Limb (tissue), 2 donors: ENCODE results near the gene SH3GL1.
"Not testable (repeated sequence)": the region's sequence is repeated elsewhere in the genome, so short reads cannot be mapped to it uniquely, and the experiment has no call there.

Experiments
- DNase-seq, 2 donors: peaks; one replicate each; pipeline ENCODE4 v3.0.0-alpha.2; 2016; ENCODE audit errors: extremely low spot score in 2 of 2

The SH3GL1 gene

DNA sequence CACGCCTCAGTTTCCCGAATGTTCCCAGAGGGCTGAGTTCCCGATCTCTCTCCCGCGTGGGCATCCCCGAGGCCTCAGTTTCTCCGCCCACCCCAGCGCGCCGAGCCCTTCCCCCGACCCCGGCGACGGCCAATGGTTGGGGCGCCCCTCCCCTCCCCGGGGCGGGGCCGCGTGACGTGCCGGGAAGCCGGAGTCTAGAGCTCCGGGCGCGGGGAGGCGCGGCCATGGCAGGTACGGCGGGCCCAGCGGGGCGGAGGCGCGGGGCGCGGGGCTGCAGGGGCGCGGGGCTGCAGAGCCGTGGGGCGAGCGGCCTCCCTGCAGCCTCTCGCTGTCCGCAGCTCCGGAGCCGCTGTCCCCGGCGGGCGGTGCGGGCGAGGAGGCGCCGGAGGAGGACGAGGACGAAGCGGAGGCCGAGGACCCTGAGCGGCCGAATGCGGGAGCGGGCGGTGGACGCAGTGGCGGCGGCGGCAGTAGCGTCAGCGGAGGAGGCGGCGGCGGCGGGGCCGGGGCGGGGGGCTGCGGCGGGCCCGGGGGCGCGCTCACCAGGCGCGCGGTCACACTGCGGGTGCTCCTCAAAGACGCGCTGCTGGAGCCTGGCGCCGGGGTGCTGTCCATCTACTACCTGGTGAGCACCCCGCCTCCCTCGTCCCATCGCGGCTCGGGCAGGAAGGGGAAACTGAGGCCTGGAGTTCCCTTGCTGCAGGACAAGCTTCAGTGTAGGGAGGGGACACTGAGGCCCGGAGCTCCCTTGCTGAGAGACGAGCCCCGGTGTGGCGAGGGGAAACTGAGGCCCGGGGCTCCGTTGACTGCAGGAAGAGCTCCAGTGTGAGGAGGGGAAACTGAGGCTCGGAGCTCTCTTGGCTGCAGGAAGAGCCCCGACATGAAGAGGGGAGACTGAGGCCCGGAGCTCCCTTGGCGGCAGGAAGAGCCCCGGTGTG is 56.7 kb downstream of the SH3GL1 start, which contains the start of gene MPND:
Gene MPND, plus strand, starts transcription at position 193 of the 938 bp plus-strand sequence. Its CDS starts 32 bp downstream, at position 225.
- DNase-seq = peak; percentile 88 to 97

DNA sequence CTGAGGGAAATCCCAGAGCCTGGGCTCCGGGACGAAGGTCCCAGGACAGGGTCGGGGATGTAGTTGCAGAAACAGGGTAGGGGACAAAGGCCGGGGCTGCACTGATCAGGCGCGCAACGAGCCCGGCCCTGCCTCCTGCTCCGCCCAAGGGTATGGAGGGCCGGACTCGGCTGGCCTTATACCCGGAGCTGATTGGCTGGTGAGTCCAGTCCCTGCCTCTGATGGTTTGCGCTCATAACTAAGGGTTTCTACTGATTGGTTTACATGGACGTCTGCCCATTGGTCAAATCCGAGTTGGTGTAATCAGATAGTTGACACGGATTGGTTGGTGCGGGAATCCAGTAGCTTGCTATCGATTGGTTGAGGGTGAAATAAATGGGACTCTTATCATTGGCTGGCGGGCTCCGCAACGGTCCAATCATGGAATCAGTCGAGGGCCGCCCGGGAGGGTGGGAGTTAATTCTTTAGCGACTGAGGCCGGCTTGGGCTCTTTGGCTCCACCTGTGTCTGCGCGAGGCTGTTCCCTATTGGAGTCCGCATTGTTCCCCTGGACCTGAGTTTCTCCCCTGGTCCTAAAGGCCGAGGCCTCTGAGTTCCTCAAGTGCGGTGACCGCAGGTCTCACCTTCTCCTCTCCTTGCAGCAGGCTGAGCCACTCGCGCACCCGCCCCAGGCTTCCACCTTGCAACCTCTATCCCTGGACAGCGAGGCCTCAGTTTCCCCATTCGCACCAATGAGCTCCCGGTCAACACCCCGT is 57.6 kb downstream of the SH3GL1 start:
- DNase-seq = peak; percentile 97 to 100

DNA sequence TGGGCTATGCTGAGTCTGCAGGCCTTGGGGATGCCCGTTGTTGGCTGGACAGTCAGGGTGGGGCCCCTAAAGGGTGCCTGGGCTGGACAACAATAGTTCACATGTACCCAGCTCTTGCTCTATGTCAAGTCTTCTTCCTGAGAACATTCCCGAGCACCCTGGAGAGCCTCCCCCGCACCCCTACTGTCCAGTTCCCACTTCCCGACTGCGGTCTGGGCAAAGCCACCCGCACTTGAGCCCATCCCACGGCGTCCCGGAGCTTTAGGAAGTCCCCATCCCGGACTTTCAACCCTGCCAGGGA is 58.1 kb downstream of the SH3GL1 start:
- DNase-seq = no peak

DNA sequence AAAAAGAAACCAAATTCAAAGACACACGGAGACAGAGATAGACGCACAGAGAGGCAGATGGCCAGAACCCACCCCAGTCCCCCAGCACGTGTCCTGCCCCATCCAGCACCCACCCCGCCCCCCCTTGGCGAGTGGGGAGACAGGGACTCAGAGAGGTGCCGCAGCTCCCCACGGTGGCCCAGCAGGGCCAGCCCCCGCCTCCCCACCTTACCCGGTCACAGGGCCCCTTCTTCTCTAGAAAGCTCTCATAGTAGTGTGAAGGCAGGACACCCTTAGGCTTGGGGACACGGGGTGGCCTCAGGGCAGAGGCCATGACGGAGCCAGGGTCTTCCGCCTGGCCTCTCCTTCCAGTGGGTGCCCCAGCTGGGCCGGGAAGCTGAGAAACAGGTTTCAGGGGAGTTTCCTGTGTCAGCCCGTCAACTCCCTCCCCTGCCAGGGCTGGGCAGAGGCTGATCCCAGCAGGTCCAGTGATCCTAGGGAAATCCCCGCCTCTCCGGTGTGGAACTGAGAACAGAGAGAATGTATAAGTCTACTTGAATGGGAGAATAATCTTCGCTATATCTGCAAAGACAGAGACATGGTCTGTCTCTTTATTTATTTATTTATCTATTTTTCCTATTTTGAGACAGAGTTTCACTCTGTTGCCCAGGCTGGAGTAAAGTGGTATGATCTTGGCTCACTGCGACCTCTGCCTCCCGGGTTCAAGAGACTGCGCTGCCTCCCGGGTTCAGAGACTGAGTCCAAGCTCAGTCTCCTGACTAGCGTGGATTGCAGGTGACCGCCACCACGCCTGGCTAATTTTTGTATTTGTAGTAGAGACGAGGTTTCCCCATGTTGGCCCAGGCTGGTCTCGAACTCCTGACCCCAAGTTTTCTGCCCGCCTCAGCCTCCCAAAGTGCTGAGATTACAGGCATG is 61.6 kb downstream of the SH3GL1 start, which contains the start of gene STAP2:
Gene STAP2, minus strand, starts transcription at position 387 of the 915 bp plus-strand sequence. Its CDS starts 74 bp downstream, at position 313.
- DNase-seq = no peak

DNA sequence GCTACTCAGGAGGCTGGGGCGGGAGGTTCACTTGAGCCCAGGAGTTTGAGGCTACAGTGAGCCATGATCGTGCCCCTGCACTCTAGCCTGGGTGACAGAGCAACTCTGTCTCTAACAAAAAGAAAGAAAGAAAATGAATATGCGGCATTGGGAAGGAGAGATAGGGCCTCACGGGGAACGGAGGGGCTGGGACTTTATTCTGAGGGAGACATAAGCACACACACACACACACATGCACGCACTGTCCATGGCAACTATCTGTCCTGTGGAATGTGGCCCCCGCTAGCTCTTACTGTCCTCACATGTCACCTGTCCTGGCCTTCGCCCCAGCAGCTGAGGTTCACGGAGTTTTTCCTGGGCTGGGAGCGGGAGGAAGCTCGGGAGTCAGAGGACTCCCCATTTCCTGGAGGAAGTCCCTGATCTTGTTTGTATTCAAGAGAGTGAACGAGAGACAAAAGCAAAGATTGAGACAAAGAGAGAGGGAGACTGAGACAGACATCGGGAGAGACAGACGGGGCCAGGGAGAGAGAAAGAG is 62.4 kb downstream of the SH3GL1 start:
- DNase-seq = no peak

DNA sequence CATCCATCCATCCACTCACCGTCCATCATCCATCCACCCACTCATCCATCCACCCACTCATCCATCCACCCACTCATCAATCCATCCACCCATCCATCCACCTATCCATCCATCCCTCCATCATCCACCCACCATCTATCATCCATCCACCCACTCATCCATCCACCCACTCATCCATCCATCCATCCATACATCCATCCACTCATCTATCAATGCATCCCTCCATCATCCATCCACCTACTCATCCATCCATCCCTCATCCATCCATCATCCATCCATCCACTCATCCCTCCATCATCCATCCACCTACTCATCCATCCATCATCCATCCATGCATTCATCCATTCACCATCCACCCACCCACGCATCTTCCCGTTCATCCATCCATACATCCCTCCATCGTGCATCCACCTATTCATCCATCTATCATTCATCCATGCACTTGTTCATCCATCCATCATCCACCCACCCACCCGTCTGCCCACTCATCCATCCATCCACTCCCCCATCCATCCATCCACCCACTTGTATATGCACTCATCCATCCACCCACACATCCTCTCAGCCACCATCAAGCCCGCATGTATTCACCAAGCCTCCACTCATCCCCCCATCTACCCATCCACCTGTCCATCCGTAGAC is 65.3 kb downstream of the SH3GL1 start:
- no peak for DNase-seq

DNA sequence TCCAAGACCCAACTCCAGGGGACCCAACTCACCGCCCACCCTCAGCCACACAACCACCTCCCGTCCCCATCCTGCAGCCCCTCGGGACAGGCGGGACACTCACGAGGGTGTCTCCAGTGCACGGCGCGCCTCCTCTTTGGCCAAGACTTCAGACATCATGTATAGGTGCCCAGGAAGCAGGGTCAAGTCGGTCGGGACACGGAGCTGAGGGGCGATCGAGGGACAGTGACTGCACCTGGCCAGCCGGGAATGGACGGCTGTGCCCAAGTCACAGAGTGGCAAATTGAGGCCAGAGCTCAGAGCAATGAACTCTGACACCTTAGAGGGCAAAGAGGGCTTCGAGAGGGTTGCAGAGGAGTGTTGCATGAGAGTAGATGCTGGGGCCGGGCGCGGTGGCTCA is 70.5 kb downstream of the SH3GL1 start:
- no peak for DNase-seq

DNA sequence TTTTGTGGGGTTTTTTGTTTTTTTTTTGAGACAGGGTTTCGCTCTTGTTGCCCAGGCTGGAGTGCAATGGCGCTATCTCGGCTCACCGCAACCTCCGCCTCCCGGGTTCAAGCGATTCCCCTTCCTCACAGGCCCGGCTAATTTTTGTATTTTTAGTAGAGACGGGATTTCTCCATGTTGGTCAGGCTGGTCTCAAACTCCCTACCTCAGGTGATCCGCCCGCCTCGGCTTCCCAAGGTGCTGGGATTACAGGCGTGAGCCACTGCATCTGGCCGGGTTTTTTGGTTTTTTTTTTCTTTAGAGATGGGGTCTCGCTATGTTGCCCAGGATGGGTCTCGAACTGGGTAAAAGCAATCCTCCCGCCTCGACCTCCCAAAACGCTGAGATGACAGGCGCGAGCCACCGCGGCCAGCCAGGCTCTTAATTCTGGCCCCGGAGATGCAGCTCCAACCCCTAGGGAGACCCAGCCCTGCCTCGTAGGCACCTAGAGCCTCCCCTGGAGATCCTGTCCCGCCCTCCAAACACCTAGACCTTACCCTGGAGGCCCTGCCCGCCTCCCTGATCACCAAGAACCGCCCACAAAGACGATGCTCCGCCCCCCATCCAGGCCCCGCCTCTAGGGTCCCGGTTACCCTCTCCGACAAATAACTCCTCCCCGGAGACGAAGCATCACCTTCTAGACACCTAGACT is 71.2 kb downstream of the SH3GL1 start:
- not testable (repeated sequence) for DNase-seq

DNA sequence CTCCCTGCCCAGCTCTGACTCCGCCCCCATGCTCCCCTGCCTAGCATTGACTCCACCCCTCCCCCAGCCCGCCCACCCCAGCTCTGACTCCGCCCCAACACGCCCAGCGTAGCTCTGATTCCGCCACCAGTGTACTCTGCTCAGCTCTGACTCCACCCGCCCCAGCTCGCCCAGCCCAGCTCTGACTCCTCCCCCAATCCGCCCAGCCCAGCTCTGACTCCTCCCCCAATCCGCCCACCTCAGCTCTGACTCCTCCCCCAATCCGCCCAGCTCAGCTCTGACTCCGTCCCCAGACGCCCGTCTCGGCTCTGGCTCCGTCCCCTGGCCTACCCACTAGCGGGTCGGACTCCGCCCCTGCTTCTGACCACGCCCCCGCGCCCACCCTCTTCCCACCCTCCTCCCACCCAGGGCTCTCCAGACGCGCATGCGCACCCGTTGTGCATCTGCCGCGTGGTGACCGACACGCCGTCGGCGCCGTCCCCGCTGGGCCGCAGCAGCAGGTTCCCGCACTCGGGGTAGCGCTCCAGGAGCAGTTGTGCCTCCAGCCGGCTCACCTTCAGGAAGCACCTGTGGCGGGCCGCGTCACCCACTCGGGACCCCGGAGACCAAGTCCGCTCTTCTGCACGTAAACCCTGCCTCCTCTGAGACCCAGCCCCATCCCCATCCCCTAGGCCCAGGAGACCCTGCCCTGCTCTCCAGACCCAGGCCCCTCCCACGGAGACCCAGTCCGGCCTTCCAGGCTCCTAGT is 71.9 kb downstream of the SH3GL1 start:
- peak; percentile 95 to 100 for DNase-seq

DNA sequence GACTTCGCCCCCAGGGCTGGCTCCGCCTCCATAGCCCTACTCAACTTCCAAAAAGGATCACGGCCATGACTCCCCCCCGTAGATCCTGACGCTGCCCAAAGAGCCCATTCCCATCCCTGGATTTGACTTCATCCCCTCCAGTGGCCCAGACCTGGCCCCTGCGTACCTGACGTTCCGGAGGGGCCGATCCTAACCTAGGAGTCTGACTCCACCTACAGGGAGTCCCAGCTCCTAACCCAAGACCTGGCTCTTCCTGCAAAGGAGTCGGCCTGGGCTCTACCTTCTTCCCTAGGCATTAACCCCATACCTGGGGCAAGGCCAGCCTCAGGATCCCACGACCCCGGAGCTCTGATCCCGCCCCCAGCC is 72.5 kb downstream of the SH3GL1 start:
- DNase-seq = no peak

DNA sequence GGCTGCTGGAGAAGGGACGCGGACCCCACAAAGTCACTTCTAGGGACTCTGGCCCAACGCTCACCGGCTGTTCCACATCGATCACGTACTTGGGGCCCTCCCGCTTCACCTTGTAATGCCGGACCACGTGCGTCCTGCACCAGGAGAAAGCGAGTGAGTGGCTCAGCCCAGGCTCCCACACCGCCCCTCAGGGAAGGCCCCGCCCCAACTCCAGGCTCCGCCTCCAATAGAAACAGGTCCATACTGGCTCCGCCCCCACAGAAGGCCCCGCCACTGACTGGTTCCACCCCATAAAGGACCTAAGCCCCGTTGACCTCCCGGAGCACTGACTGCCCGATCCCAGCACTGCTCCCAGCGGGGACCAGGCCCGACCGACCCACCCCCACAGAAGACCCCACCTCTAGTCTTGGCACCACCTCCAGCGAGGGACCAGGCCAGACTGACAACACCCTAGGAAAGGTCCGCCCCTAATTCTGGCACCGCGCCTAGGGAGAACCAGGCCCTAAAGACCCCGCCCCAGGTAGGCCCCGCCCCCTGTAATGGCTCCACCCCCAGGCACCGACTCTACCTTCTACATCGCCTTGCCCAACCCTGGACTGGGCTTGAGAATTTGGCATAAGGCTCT is 73.0 kb downstream of the SH3GL1 start:
- DNase-seq = peak in 1 of 2 donors; percentile 81

DNA sequence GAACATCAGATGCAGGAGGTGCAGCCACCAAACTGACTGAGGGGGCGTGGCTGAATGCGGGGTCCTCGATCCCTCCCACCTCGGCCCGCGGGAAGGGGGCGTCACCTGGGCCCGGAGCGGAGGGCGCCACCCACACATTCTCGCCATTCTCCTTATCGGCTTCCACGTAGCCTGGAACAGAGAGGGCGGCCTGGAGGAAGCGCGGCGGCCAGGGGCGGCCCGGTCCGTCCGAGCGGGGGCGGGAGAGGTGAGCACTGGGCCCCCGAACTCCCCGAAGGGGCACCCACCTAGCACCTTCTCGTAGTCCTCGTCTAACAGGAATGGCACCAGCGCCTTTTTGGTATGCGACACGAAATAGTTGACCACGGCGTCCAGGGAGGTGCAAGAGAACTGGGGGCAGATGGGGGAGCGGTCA is 73.5 kb downstream of the SH3GL1 start:
- no peak for DNase-seq

DNA sequence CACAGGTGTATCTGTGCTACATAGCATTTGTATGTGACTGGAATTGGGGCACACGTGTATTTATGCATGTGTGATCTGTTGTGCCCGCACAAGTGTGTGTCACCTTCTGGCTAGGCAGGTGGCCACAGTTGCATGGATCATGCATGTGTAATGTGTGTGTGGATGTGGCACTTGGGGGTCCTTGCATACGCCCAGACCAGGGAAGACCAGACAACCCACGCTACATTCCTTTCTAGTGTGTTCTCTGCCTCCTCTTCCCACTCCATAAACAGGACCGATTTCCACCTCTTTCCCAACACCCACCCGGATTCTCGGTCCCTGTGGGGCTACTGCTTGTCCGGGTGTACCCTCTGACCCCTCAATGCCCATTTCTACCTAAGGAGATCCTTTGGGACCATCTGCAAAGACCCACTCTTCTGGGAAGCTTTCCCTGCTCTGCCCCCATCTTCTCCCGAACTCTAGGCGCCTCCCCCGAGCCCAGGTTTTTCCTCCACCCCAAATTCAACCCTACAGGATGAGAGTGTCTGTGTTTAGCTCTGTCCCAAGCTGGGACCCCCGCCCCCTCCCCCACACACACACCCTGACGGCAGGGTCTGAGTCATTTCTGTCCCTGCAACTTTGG is 74.0 kb downstream of the SH3GL1 start:
- DNase-seq = no peak

DNA sequence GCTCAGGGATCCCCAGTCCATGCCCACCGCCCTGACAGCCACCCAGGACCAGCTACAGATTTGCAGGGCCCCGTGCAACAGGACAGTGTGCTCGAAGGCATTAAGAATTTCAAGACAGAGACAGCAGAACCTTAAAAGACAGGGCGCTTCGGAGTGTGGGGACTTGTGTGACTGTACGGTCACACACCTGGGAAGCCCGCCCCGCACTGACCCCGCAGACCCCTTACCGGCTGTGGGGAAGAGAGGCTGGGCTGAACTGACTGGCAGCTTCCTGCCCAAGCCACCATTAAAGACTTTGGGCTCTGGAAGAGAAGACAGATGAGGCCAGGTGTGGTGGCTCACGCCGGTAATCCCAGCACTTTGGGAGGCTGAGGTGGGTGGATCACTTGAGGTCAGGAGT is 76.1 kb downstream of the SH3GL1 start:
- no peak for DNase-seq

DNA sequence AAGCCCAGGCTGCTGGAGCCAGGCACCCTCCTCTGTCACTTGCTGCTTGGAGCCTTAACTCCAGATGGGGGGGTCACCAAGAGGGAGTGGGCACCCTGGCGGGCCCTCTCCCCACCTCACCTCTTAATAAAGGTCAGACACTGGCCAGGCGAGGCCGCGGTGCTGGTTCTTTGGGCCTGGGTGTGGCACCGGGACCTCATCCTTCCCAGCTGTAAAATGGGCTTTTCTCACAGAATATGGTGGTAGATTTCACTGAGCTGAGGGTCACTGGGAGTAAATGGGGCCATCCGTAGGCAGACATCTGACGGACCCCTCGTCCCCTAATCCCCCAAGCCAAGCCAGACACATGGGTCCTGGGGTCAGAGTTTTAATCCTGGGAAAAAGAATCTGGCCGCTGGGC is 76.7 kb downstream of the SH3GL1 start:
- no peak for DNase-seq

DNA sequence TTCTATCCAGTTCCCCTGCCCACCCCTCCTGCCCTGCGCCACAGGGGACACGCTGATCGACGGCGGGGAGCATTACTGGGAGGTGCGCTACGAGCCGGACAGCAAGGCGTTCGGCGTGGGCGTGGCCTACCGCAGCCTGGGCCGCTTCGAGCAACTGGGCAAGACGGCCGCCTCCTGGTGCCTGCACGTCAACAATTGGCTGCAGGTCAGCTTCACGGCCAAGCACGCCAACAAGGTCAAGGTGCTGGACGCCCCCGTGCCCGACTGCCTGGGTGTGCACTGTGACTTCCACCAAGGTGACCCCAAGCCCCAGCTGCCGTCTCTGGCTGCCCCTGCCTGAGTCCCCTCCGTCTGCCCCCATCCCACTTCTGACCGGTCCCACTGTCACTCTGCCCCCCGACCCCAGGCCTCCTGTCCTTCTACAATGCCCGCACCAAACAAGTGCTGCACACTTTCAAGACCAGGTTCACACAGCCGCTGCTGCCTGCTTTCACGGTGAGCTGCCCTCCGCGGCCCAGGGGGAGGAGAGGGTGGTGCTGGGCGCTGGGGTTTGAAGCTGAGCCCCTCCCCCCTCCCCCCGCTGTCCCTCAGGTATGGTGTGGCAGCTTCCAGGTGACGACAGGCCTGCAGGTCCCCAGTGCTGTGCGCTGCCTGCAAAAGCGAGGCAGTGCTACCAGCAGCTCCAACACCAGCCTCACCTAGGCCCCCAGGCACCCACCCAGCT is 77.2 kb downstream of the SH3GL1 start:
- DNase-seq = no peak

DNA sequence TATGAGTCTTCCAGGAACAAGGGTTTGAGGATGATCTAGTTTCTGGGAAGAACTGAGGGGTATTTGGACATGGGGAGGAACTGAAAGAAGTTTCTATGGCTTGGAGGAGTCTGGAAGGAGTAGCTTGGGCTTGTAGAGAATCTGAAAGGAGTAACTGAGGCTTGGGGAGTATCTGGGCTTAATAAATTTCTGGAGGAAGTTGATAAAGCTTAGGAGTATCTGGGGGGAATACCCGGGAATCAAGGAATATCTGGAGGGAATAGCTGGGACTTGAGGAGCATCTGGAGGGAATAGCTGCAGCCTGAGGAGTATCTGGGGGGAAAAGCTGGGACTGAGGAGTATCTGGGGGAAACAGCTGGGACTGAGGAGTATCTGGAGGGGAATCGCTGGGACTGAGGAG is 79.9 kb downstream of the SH3GL1 start:
- no peak for DNase-seq
